Right ventricle myocardium inferior (tissue), 1 donor: ENCODE results near the gene DNTT. TPM values are rescaled to one million over a fixed set of nuclear protein-coding genes. Genes with fewer than 3 reads are reported as not detected.
A peak's percentile ranks its signal among the peaks of the same experiment; 100 is the strongest.

Experiments used
- ATAC-seq: fragments of 200-7000 bp; cut with Tn5 transposase; one replicate; pipeline ENCODE4 v1.9.1; 2020; ENCODE audit warnings: mild to moderate bottlenecking, moderate library complexity
- DNase-seq: peaks from one replicate; pipeline ENCODE4 v3.0.0; 2021; ENCODE audit errors: missing footprints
- intact Hi-C: fragments of 100-400 bp; cut with DNase I; formaldehyde crosslinking; loops from one replicate; pipeline ENCODE4 v1.11.0; 2022
- total RNA-seq: library from RNA; stranded (reverse); fragmentation: NEBNext Ultra II Directional; extraction: Animal tissue kit (Norgen Biotek cat#: 25700); gene quantifications from one replicate; pipeline ENCODE4 v1.2.1, GENCODE V29; 2021
- donor health status: DM: no; HTN: yes; CAD: no; lungs with severe emphysema.

Gene DNTT
- total RNA-seq, 1 donor from 2014 or later, result not detected

- ATAC-seq (no peak), DNase-seq (no peak)
- intact Hi-C loops, result no loop called here
These were observed 31.6 kb upstream of the DNTT start for GRCh38 chr10:96272316-96273280.

- ATAC-seq (peak; percentile 64), DNase-seq (no peak)
- intact Hi-C loops, result loop anchor here (5.0 kb wide), 1 partner anchor 44 kb away; no protein-coding TSS in a partner anchor
These were observed 28.4 kb upstream of the DNTT start for GRCh38 chr10:96275685-96276418.

GRCh38 chr10:96276426-96276825, 27.8 kb upstream of the DNTT start:
- ATAC-seq (no peak), DNase-seq (no peak)
- intact Hi-C loops, result loop anchor here (5.0 kb wide), 1 partner anchor 44 kb away; no protein-coding TSS in a partner anchor

GRCh38 chr10:96276831-96277230, 27.4 kb upstream of the DNTT start:
- DNase-seq (no peak), ATAC-seq (no peak)
- intact Hi-C loops, result loop anchor here (5.0 kb wide), 1 partner anchor 45 kb away; no protein-coding TSS in a partner anchor

- no peak for ATAC-seq
- intact Hi-C loops, result loop anchor here (5.0 kb wide), 1 partner anchor 47 kb away; no protein-coding TSS in a partner anchor
- DNase-seq, result no peak
These were observed 25.0 kb upstream of the DNTT start for GRCh38 chr10:96279191-96279641.

- intact Hi-C loops, result no loop called here
- no peak for DNase-seq
These were observed 23.4 kb upstream of the DNTT start for GRCh38 chr10:96280859-96281258.

GRCh38 chr10:96281444-96282029, 22.7 kb upstream of the DNTT start:
- ATAC-seq (no peak), DNase-seq (no peak)
- intact Hi-C loops, result no loop called here

More at GRCh38 chr10:96280859-96281258, 23.4 kb upstream of the DNTT start:
- ATAC-seq, result no peak

- ATAC-seq (no peak), DNase-seq (no peak)
- intact Hi-C loops, result no loop called here
These were observed 20.9 kb upstream of the DNTT start for GRCh38 chr10:96283351-96283750.

GRCh38 chr10:96283756-96284155, 20.5 kb upstream of the DNTT start:
- DNase-seq, result no peak
- no peak for ATAC-seq
- intact Hi-C loops, result no loop called here

GRCh38 chr10:96285331-96285752, 18.9 kb upstream of the DNTT start:
- no peak for ATAC-seq
- intact Hi-C loops, result no loop called here
- no peak for DNase-seq

- intact Hi-C loops, result no loop called here
- ATAC-seq (no peak), DNase-seq (no peak)
These were observed 16.7 kb upstream of the DNTT start for GRCh38 chr10:96287392-96288105.

GRCh38 chr10:96288151-96288621, 16.0 kb upstream of the DNTT start:
- intact Hi-C loops, result no loop called here
- ATAC-seq (no peak), DNase-seq (no peak)

GRCh38 chr10:96289218-96289910, 14.9 kb upstream of the DNTT start:
- DNase-seq (no peak), ATAC-seq (no peak)
- intact Hi-C loops, result no loop called here

- DNase-seq (no peak), ATAC-seq (no peak)
- intact Hi-C loops, result loop anchor here (5.0 kb wide), 1 partner anchor 273 kb away; no protein-coding TSS in a partner anchor
These were observed 13.7 kb upstream of the DNTT start for GRCh38 chr10:96290368-96291133.

- peak; percentile 76 for ATAC-seq
- intact Hi-C loops, result loop anchor here (1.0 to 5.0 kb wide), 2 partner anchors 64 to 276 kb away; no protein-coding TSS in a partner anchor
- no peak for DNase-seq
These were observed 11.0 kb upstream of the DNTT start for GRCh38 chr10:96292971-96293920.

GRCh38 chr10:96295475-96295874, 8.8 kb upstream of the DNTT start:
- intact Hi-C loops, result no loop called here
- DNase-seq, result no peak
- no peak for ATAC-seq
